CD4-positive, alpha-beta T cell (primary cell): Measurements from ENCODE around the gene IQCM. TPM values are rescaled to one million over a fixed set of nuclear protein-coding genes. Genes with fewer than 3 reads are reported as not detected.

Source experiments
- ATAC-seq: fragments of 200-7000 bp; cut with Tn5 transposase; one replicate; pipeline ENCODE4 v1.10.0; 2022; ENCODE audit warnings: mild to moderate bottlenecking; ENCODE audit not compliant: poor library complexity
- CTCF ChIA-PET: fragments of 350-600 bp; sonication (Branson Sonifier 250); formaldehyde crosslinking; loops from one replicate; lab custom pipeline; 2021; ENCODE audit warnings: antibody characterized with exemption, inconsistent platforms; lab: Charles Lee
- POLR2A ChIA-PET: fragments of 350-600 bp; sonication (Branson Sonifier 250); formaldehyde crosslinking; loops from one replicate; lab custom pipeline; 2021; ENCODE audit warnings: antibody characterized with exemption, inconsistent platforms; lab: Charles Lee
- DNase-seq, 14 experiments: peaks; one replicate each; pipeline ENCODE4 v3.0.0-alpha.2; 2013 to 2020; ENCODE audit warnings: mixed read lengths in 2 of 14
- H3K27ac ChIP-seq, 2 donors: one replicate each; pipeline versions ENCODE4 v1.5.1 to v1.7.0; 2013; ENCODE audit warnings: low read length in 2 of 2, low read depth in 1 of 2, mild to moderate bottlenecking in 1 of 2
- H3K27me3 ChIP-seq, 2 experiments: 1 replicate in 1 of 2; 2 replicates in 1 of 2; pipeline versions ENCODE4 v1.6.1 to v1.7.0; 2013; ENCODE audit warnings: low read length in 2 of 2, control low read depth in 1 of 2, mild to moderate bottlenecking in 1 of 2, moderate library complexity in 1 of 2; ENCODE audit not compliant: insufficient read depth in 2 of 2, control insufficient read depth in 1 of 2
- H3K36me3 ChIP-seq: one replicate; pipeline ENCODE4 v1.6.1; 2013; ENCODE audit warnings: low read length, control low read depth; ENCODE audit not compliant: insufficient read depth
- H3K4me1 ChIP-seq: one replicate; pipeline ENCODE4 v1.6.1; 2013; ENCODE audit warnings: low read length, control low read depth; ENCODE audit not compliant: insufficient read depth
- H3K4me3 ChIP-seq: one replicate; pipeline ENCODE4 v1.5.1; 2013; ENCODE audit warnings: mild to moderate bottlenecking, low read length, moderate library complexity
- H3K9me3 ChIP-seq, 2 experiments: 1 replicate in 1 of 2; 2 replicates in 1 of 2; pipeline versions ENCODE4 v1.6.1 to v1.7.0; 2013; ENCODE audit warnings: low read length in 2 of 2, mild to moderate bottlenecking in 2 of 2, control low read depth in 1 of 2, moderate library complexity in 1 of 2; ENCODE audit not compliant: control insufficient read depth in 1 of 2, insufficient read depth in 1 of 2
- H3K27ac Mint-ChIP-seq: one replicate; pipeline ENCODE4 v1.8.0; 2020; ENCODE audit warnings: mixed read lengths
- H3K27me3 Mint-ChIP-seq: one replicate; pipeline ENCODE4 v1.8.0; 2021; ENCODE audit warnings: mixed read lengths
- H3K36me3 Mint-ChIP-seq: one replicate; pipeline ENCODE4 v1.8.0; 2021; ENCODE audit warnings: low read depth, mixed read lengths
- H3K4me1 Mint-ChIP-seq: one replicate; pipeline ENCODE4 v1.8.0; 2021; ENCODE audit warnings: low read depth, mixed read lengths
- H3K4me3 Mint-ChIP-seq: one replicate; pipeline ENCODE4 v1.8.0; 2020; ENCODE audit warnings: mild to moderate bottlenecking, mixed read lengths
- H3K9me3 Mint-ChIP-seq: one replicate; pipeline ENCODE4 v1.8.0; 2020; ENCODE audit warnings: mixed read lengths
- intact Hi-C, 2 experiments: fragments of 100-400 bp; cut with DNase I in 1 of 2; cut with micrococcal nuclease in 1 of 2; formaldehyde crosslinking; loops; one replicate each; pipeline versions ENCODE4 v1.15.1 to v1.9.0; 2023 to 2025; cut with DNase I, micrococcal nuclease
- total RNA-seq, 174 experiments: library from RNA in 2 of 174; stranded (reverse) in 2 of 174; gene quantifications; one replicate each; pipeline ENCODE4 v1.2.3 and lab custom pipeline; 2021 to 2026
- TF ChIP-seq, protein P1 (sequence below): fragments of 200-600 bp; IDR thresholded peaks from one replicate; pipeline ENCODE4 v1.8.0; 2022; ENCODE audit warnings: antibody characterized with exemption, mild to moderate bottlenecking

The IQCM gene
- total RNA-seq, 2 experiments from 2014 or later: not detected

DNA sequence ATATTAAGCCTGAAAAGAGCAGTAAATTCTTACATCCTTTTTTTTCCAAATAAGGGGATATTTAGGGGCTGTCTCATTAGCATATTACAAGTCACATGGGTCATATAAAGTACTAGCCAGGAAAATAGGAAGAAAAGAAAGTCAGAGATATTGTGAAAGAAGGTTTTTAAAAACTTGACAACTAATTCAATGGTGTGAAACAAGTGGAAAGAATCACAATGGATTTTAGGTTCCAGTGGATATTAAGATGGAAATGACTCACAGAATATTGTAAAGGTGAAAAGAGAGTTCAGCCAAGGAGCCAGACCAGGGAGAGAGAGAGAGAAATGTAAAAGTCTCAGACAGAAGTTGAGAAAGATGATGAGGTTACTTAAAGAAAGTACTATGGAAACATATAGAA, 297.2 kb downstream of the IQCM start:
- intact Hi-C loops: no loop called here
- ATAC-seq (no peak), DNase-seq (no peak)
- Histone ChIP-seq H3K36me3 (no peaks in the 10 kb centered on the region), H3K27ac (no peak overlapping the region), H3K4me1 (no peaks in the 10 kb centered on the region), H3K27me3 (no peaks in the 10 kb centered on the region), H3K4me3 (no peak overlapping the region), H3K9me3 (peaks cover 0 to 4% of the 10 kb centered on the region in 2 experiments)
- Mint-ChIP-seq H3K36me3 (no peaks in the 10 kb centered on the region), H3K27ac (no peak overlapping the region), H3K27me3 (no peaks in the 10 kb centered on the region), H3K4me3 (no peak overlapping the region), H3K4me1 (no peaks in the 10 kb centered on the region), H3K9me3 (peaks cover 7% of the 10 kb centered on the region)
- TF ChIP-seq, protein P1, sequence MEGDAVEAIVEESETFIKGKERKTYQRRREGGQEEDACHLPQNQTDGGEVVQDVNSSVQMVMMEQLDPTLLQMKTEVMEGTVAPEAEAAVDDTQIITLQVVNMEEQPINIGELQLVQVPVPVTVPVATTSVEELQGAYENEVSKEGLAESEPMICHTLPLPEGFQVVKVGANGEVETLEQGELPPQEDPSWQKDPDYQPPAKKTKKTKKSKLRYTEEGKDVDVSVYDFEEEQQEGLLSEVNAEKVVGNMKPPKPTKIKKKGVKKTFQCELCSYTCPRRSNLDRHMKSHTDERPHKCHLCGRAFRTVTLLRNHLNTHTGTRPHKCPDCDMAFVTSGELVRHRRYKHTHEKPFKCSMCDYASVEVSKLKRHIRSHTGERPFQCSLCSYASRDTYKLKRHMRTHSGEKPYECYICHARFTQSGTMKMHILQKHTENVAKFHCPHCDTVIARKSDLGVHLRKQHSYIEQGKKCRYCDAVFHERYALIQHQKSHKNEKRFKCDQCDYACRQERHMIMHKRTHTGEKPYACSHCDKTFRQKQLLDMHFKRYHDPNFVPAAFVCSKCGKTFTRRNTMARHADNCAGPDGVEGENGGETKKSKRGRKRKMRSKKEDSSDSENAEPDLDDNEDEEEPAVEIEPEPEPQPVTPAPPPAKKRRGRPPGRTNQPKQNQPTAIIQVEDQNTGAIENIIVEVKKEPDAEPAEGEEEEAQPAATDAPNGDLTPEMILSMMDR: no peak
- ChIA-PET POLR2A (no interaction called here), CTCF (no interaction called here)

DNA sequence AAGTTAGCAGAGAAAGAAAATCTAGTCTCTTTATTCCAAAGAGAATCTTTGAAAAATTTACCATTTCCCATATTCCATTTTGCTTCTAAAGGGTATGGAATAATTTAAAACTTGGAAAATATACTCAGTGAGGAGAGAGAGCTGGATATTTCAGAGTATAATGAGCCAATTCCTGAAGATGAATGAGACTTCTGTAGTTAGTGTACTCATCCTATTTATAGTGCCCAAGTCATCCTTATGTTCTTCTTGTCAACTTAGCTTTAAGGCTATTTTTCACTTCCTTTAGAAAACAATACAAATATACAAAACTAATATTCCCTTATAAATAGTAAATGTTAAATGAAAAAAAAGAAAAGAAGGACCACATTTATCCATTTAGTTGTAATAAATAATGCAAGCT, 302.6 kb downstream of the IQCM start:
- Mint-ChIP-seq H3K27me3 (no peaks in the 10 kb centered on the region), H3K9me3 (peaks cover 7% of the 10 kb centered on the region), H3K36me3 (no peaks in the 10 kb centered on the region), H3K4me3 (no peak overlapping the region), H3K27ac (no peak overlapping the region), H3K4me1 (no peaks in the 10 kb centered on the region)
- Histone ChIP-seq H3K27ac (no peak overlapping the region), H3K4me1 (no peaks in the 10 kb centered on the region), H3K36me3 (no peaks in the 10 kb centered on the region), H3K4me3 (no peak overlapping the region), H3K27me3 (no peaks in the 10 kb centered on the region), H3K9me3 (peaks cover 0 to 2% of the 10 kb centered on the region in 2 experiments)
- intact Hi-C loops: no loop called here
- ChIA-PET CTCF (no interaction called here), POLR2A (no interaction called here)
- no peak for DNase-seq
- TF ChIP-seq, protein P1: no peak
- no peak for ATAC-seq

DNA sequence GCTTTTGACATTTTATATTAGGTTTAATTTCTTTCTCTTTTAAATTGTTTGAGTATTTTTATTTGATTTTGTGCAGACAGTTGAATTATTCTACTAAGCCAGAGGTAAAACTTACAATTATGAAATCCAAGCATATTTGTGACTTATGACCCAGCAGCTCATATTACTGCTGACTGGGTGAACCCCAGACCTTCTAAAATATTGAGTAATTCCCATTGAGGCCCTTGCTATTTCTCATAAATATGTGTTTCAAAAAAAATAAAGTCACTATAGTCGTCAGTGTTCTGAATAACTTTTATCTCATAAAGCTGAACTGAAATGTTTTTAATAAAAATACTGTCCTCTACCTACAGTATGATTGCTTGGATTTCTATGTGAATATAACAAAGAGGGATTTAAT, 303.1 kb downstream of the IQCM start:
- Mint-ChIP-seq H3K36me3 (no peaks in the 10 kb centered on the region), H3K4me3 (no peak overlapping the region), H3K27me3 (no peaks in the 10 kb centered on the region), H3K27ac (no peak overlapping the region), H3K9me3 (peaks cover 7% of the 10 kb centered on the region), H3K4me1 (no peaks in the 10 kb centered on the region)
- no peak for ATAC-seq
- H3K36me3 ChIP-seq: no peaks in the 10 kb centered on the region
- no peak for DNase-seq
- no peaks in the 10 kb centered on the region for H3K27me3 ChIP-seq
- intact Hi-C loops: no loop called here
- H3K4me1 ChIP-seq: no peaks in the 10 kb centered on the region
- no peak overlapping the region for H3K4me3 ChIP-seq
- TF ChIP-seq, protein P1: no peak
- no peak overlapping the region for H3K27ac ChIP-seq
- ChIA-PET POLR2A (no interaction called here), CTCF (no interaction called here)
- H3K9me3 ChIP-seq: peaks cover 0 to 6% of the 10 kb centered on the region in 2 experiments
